PC-3 (cell line): ENCODE data around the gene KCNK4. TPM values are rescaled to one million over a fixed set of nuclear protein-coding genes. Genes with fewer than 3 reads are reported as not detected.
"Not testable (repeated sequence)": the region's sequence is repeated elsewhere in the genome, so short reads cannot be mapped to it uniquely, and the experiment has no call there.

Experiments used
- ATAC-seq: fragments of 200-7000 bp; cut with Tn5 transposase; 2 replicates; pipeline ENCODE4 v1.9.1; 2020; ENCODE audit warnings: mild to moderate bottlenecking, moderate library complexity
- BruUV-seq: library from RNA; stranded (reverse); fragments of 400-500 nt; replicated peaks from 2 replicates; lab custom pipeline; 2021; lab: Mats Ljungman, UMichigan
- CTCF ChIA-PET: fragments of 300-600 bp; sonication (Branson Sonifier 250); formaldehyde crosslinking; loops from one replicate; lab custom pipeline; 2022; ENCODE audit warnings: antibody characterized with exemption; lab: Charles Lee
- POLR2A ChIA-PET: fragments of 300-600 bp; sonication (Branson Sonifier 250); formaldehyde crosslinking; loops from one replicate; lab custom pipeline; 2022; ENCODE audit warnings: antibody characterized with exemption; ENCODE audit not compliant: unreplicated experiment; lab: Charles Lee
- DNase-seq: peaks from one replicate; pipeline ENCODE4 v3.0.0-alpha.2; 2015
- H2AFZ ChIP-seq: fragments of 300-600 bp; sonication (generic); 2 replicates; pipeline ENCODE4 v1.6.0; 2016; ENCODE audit warnings: antibody characterized with exemption, low read length
- H3F3A ChIP-seq: fragments of 300-600 bp; sonication (generic); one replicate; pipeline ENCODE4 v1.6.0; 2017; ENCODE audit warnings: antibody characterized with exemption, low read length, control low read depth, mild to moderate bottlenecking; ENCODE audit not compliant: unreplicated experiment
- H3K27ac ChIP-seq: fragments of 300-600 bp; sonication (generic); 2 replicates; pipeline ENCODE4 v1.5.1; 2016; ENCODE audit warnings: mild to moderate bottlenecking, low read length
- H3K27me3 ChIP-seq: fragments of 300-600 bp; sonication (generic); 2 replicates; pipeline ENCODE4 v1.6.1; 2016; ENCODE audit warnings: low read length, mixed read lengths
- H3K36me3 ChIP-seq: fragments of 300-600 bp; sonication (generic); 2 replicates; pipeline ENCODE4 v1.6.1; 2016; ENCODE audit warnings: low read depth, mixed run types, low read length, mixed read lengths
- H3K4me1 ChIP-seq: fragments of 300-600 bp; sonication (generic); 2 replicates; pipeline ENCODE4 v1.5.1; 2016; ENCODE audit warnings: low read length; ENCODE audit not compliant: insufficient read depth
- H3K4me2 ChIP-seq: fragments of 300-600 bp; sonication (generic); 2 replicates; pipeline ENCODE4 v1.6.0; 2016; ENCODE audit warnings: low read length
- H3K4me3 ChIP-seq: fragments of 300-600 bp; sonication (generic); 2 replicates; pipeline ENCODE4 v1.5.1; 2016; ENCODE audit warnings: mild to moderate bottlenecking, low read length, mixed read lengths
- H3K79me2 ChIP-seq: fragments of 300-600 bp; sonication (generic); 2 replicates; pipeline ENCODE4 v1.6.1; 2017; ENCODE audit warnings: low read length, mixed read lengths
- H3K9ac ChIP-seq: fragments of 300-600 bp; sonication (generic); 2 replicates; pipeline ENCODE4 v1.6.0; 2016; ENCODE audit warnings: mild to moderate bottlenecking, low read length
- H3K9me2 ChIP-seq: fragments of 300-600 bp; sonication (generic); replicated peaks from 2 replicates; pipeline ENCODE4 v1.6.1; 2016; ENCODE audit warnings: mixed run types, low read length, mixed read lengths
- H3K9me3 ChIP-seq: fragments of 300-600 bp; sonication (generic); 2 replicates; pipeline ENCODE4 v1.6.1; 2016; ENCODE audit warnings: low read length, mixed read lengths
- H4K20me1 ChIP-seq: fragments of 300-600 bp; sonication (generic); 2 replicates; pipeline ENCODE4 v1.6.1; 2016; ENCODE audit warnings: low read length, mixed read lengths
- EZH2 ChIP-seq: fragments of 300-600 bp; sonication (generic); IDR thresholded peaks from one replicate; pipeline ENCODE4 v1.6.1; 2017; ENCODE audit warnings: antibody characterized with exemption, mild to moderate bottlenecking, low read length; ENCODE audit not compliant: unreplicated experiment
- EZH2phosphoT487 ChIP-seq: fragments of 300-600 bp; sonication (generic); IDR thresholded peaks from 2 replicates; pipeline ENCODE4 v1.6.1; 2018; ENCODE audit warnings: mild to moderate bottlenecking, antibody characterized with exemption, low read length, borderline replicate concordance
- intact Hi-C: fragments of 100-400 bp; cut with micrococcal nuclease; formaldehyde crosslinking; loops from 2 replicates; pipeline ENCODE4 v1.9.0; 2023
- total RNA-seq: library from RNA; depleted of rRNA; stranded (reverse); fragments of >200 nt; gene quantifications from 2 replicates; pipeline ENCODE4 v1.2.3, GENCODE V29; 2014
- TF ChIP-seq, protein P1 (sequence below): fragments of 300-600 bp; sonication (generic); conservative IDR thresholded peaks from 2 replicates; pipeline ENCODE4 v1.5.1; 2017; ENCODE audit warnings: antibody characterized with exemption, low read depth, mild to moderate bottlenecking, low read length

KCNK4 gene
- total RNA-seq, 1 experiment from 2014 or later, result 1.2 TPM

DNA sequence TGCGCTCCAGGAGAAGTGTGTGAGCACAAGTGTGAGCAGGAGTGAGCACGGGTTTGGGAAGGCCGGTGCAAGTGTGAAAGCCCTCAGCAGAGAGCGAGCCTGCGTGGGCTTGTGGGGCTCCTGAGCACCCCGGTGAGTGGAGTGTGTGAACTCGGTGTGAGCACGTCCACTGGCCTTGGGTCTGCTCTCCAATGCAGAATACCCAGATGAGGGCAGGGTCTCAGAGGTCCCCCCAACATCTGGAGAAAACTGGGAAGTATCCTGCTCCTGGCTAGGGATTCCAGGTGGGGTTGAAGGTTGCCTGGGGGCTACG, 15.4 kb downstream of the KCNK4 start:
- Histone ChIP-seq H2AFZ (peak overlapping the region; percentile 66), H3F3A (no peaks in the 10 kb centered on the region), H3K9me3 (no peaks in the 10 kb centered on the region), H3K4me1 (peaks cover 20% of the 10 kb centered on the region), H3K4me2 (peak overlapping the region; percentile 91), H4K20me1 (no peaks in the 10 kb centered on the region), H3K9me2 (no peaks in the 10 kb centered on the region), H3K4me3 (peak overlapping the region; percentile 81), H3K79me2 (peaks cover 43% of the 10 kb centered on the region), H3K27ac (peak overlapping the region; percentile 74), H3K36me3 (no peaks in the 10 kb centered on the region), H3K27me3 (no peaks in the 10 kb centered on the region), H3K9ac (peak overlapping the region; percentile 88)
- ATAC-seq, result no peak
- BruUV-seq, result TSS peak; percentile 57
- no peak for TF ChIP-seq EZH2phosphoT487
- TF ChIP-seq, protein P1, sequence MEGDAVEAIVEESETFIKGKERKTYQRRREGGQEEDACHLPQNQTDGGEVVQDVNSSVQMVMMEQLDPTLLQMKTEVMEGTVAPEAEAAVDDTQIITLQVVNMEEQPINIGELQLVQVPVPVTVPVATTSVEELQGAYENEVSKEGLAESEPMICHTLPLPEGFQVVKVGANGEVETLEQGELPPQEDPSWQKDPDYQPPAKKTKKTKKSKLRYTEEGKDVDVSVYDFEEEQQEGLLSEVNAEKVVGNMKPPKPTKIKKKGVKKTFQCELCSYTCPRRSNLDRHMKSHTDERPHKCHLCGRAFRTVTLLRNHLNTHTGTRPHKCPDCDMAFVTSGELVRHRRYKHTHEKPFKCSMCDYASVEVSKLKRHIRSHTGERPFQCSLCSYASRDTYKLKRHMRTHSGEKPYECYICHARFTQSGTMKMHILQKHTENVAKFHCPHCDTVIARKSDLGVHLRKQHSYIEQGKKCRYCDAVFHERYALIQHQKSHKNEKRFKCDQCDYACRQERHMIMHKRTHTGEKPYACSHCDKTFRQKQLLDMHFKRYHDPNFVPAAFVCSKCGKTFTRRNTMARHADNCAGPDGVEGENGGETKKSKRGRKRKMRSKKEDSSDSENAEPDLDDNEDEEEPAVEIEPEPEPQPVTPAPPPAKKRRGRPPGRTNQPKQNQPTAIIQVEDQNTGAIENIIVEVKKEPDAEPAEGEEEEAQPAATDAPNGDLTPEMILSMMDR, result no peak
- no peak for TF ChIP-seq EZH2
- POLR2A ChIA-PET, result no interaction called here
- DNase-seq, result no peak
- CTCF ChIA-PET, result no interaction called here
- intact Hi-C loops, result no loop called here

DNA sequence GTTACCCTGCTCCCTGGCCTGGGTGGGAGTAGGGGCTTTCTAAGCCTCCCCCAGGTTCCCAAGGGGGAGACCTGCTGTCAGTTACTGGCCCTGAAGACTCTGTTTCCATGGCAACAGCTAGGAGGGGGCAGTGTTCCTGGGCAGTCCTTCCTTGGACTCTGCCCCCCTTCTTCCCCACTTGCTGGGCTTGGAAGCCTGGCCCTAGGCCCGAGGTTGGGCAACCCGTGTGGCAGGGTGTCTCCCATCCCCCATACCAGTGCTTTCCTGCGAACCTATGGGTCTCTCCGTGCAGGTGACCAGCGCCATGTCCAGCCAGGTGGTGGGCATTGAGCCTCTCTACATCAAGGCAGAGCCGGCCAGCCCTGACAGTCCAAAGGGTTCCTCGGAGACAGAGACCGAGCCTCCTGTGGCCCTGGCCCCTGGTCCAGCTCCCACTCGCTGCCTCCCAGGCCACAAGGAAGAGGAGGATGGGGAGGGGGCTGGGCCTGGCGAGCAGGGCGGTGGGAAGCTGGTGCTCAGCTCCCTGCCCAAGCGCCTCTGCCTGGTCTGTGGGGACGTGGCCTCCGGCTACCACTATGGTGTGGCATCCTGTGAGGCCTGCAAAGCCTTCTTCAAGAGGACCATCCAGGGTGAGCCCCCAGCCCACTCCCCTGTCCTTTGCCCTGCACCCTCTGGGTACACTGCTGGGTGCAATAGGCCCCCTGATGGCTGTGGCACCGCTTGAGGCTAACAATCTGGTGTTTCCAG, 15.9 kb downstream of the KCNK4 start:
- no peaks in the 10 kb centered on the region for H3K9me3 ChIP-seq
- H3K27ac ChIP-seq, result no peak overlapping the region
- CTCF ChIA-PET, result no interaction called here
- H3K36me3 ChIP-seq, result no peaks in the 10 kb centered on the region
- intact Hi-C loops, result no loop called here
- DNase-seq (no peak), ATAC-seq (no peak)
- no peaks in the 10 kb centered on the region for H3K9me2 ChIP-seq
- no peak overlapping the region for H2AFZ ChIP-seq
- peaks cover 20% of the 10 kb centered on the region for H3K4me1 ChIP-seq
- peaks cover 43% of the 10 kb centered on the region for H3K79me2 ChIP-seq
- no peaks in the 10 kb centered on the region for H3F3A ChIP-seq
- peak overlapping the region; percentile 88 for H3K9ac ChIP-seq
- H3K4me3 ChIP-seq, result peak overlapping the region; percentile 81
- peak overlapping the region; percentile 91 for H3K4me2 ChIP-seq
- no peaks in the 10 kb centered on the region for H3K27me3 ChIP-seq
- POLR2A ChIA-PET, result no interaction called here
- no TSS peak for BruUV-seq
- TF ChIP-seq, protein P1, result no peak
- TF ChIP-seq EZH2 (no peak), EZH2phosphoT487 (no peak)
- no peaks in the 10 kb centered on the region for H4K20me1 ChIP-seq

DNA sequence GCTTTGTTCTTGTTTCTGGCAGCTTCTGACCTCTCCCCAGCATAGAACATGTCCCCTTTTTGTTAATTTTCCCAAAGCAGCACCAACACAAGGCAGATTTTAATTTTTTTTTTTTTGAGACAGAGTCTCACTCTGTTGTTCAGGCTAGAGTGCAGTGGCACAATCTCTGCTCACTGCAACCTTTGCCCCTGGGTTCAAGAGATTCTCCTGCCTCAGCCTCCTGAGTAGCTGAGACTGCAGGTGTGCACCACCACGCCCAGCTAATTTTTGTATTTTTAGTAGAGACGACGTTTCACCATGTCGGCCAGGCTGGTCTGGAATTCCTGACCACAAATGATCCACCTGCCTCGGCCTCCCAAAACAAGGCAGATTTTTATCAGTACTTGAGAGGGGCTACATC, 16.7 kb downstream of the KCNK4 start:
- H3K36me3 ChIP-seq, H3K9me3 ChIP-seq, H3K27ac ChIP-seq, H2AFZ ChIP-seq, DNase-seq, ATAC-seq, BruUV-seq, H3K27me3 ChIP-seq, H3K4me3 ChIP-seq, intact Hi-C loops, H3K9ac ChIP-seq, CTCF ChIA-PET, H4K20me1 ChIP-seq, H3K4me2 ChIP-seq, POLR2A ChIA-PET, H3K9me2 ChIP-seq, H3F3A ChIP-seq: not testable (repeated sequence)
- H3K4me1 ChIP-seq, result peaks cover 20% of the 10 kb centered on the region
- peaks cover 43% of the 10 kb centered on the region for H3K79me2 ChIP-seq
